ACHN (cell line): ENCODE measurements around the gene UBAP2L.
"Not testable (repeated sequence)": the region's sequence is repeated elsewhere in the genome, so short reads cannot be mapped to it uniquely, and the experiment has no call there.

Source experiments
- DNase-seq: peaks from one replicate; pipeline ENCODE4 v3.0.0-alpha.2; 2015
- in situ Hi-C: cut with HindIII; loops from 2 replicates; pipeline ENCODE4 v1.10.0; 2017; ENCODE audit warnings: low sequenced_read_pairs, low pct_ligation_motif_present, low pct_unique_long_range_greater_than_20kb

Gene UBAP2L

GRCh38 chr1:154288661-154289060 lies 67.9 kb downstream of the UBAP2L start:
- in situ Hi-C loops: no loop called here
- no peak for DNase-seq

GRCh38 chr1:154290921-154291320 lies 70.2 kb downstream of the UBAP2L start:
- no peak for DNase-seq
- in situ Hi-C loops: no loop called here

GRCh38 chr1:154295408-154296235 lies 74.9 kb downstream of the UBAP2L start:
- in situ Hi-C loops: no loop called here
- DNase-seq: peak; percentile 20

GRCh38 chr1:154301582-154301981 lies 80.8 kb downstream of the UBAP2L start:
- in situ Hi-C loops: no loop called here
- no peak for DNase-seq

- in situ Hi-C loops: no loop called here
- DNase-seq: no peak
These were observed 84.0 kb downstream of the UBAP2L start for GRCh38 chr1:154304664-154305337.

GRCh38 chr1:154306151-154306550 lies 85.4 kb downstream of the UBAP2L start:
- in situ Hi-C loops: no loop called here
- no peak for DNase-seq

GRCh38 chr1:154307670-154308270 lies 87.0 kb downstream of the UBAP2L start:
- DNase-seq, in situ Hi-C loops: not testable (repeated sequence)

- DNase-seq, in situ Hi-C loops: not testable (repeated sequence)
These were observed 88.4 kb downstream of the UBAP2L start for GRCh38 chr1:154309136-154309535.

- DNase-seq, in situ Hi-C loops: not testable (repeated sequence)
These were observed 91.7 kb downstream of the UBAP2L start for GRCh38 chr1:154312229-154313065.

- in situ Hi-C loops: no loop called here
- DNase-seq: no peak
These were observed 92.3 kb downstream of the UBAP2L start for GRCh38 chr1:154313066-154313356.

GRCh38 chr1:154314226-154314625 lies 93.5 kb downstream of the UBAP2L start:
- in situ Hi-C loops, DNase-seq: not testable (repeated sequence)

GRCh38 chr1:154316704-154317103 lies 95.9 kb downstream of the UBAP2L start:
- DNase-seq: no peak
- in situ Hi-C loops: no loop called here

- no peak for DNase-seq
- in situ Hi-C loops: no loop called here
These were observed 97.6 kb downstream of the UBAP2L start for GRCh38 chr1:154318386-154318785.
